Activated CD8-positive, alpha-beta memory T cell treated with anti-CD3 and anti-CD28 coated beads for 24 hours (primary cell): Measurements from ENCODE around the gene LILRB3.
"Not testable (repeated sequence)": the region's sequence is repeated elsewhere in the genome, so short reads cannot be mapped to it uniquely, and the experiment has no call there.

ENCODE experiments used
- DNase-seq: peaks from one replicate; pipeline ENCODE4 v3.0.0-alpha.2; 2020

LILRB3 gene

DNA sequence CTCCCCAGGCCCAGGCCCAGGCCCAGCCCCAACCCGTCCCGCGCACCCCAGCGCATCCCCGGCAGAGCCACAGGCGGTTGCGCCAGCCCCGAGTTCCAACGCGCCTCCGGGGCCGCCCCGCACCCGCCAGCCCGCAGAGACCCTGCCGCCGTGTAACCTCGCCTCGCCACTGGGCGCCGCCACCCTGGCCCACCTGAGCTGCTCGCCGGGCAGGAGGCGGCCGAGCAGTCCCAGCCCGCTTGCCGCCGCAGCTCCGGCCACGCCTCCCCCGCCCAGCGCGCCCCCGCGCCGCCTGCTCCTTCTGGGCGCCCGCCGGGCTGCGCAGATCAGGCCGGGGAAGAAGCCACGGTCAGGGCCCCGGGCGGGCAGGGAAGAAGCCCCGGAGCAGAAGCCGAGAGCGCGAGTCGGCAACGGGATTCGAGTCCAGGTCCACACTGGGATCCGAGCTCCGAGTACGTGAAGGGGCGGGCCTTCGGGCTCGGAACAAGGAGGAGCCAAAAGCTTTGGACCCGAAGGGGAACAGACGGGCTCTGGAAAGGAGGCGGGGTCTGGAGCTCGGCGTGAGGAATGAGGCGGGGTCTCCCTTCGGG, 33.6 kb downstream of the LILRB3 start, which contains the start of gene MBOAT7:
Gene MBOAT7 (minus strand): TSS at position 436 of the 590 bp plus-strand sequence. CDS start 1,072 bp downstream, outside the sequence.
- DNase-seq = no peak

GRCh38 chr19:54188215-54188871, 34.5 kb downstream of the LILRB3 start:
- no peak for DNase-seq

DNA sequence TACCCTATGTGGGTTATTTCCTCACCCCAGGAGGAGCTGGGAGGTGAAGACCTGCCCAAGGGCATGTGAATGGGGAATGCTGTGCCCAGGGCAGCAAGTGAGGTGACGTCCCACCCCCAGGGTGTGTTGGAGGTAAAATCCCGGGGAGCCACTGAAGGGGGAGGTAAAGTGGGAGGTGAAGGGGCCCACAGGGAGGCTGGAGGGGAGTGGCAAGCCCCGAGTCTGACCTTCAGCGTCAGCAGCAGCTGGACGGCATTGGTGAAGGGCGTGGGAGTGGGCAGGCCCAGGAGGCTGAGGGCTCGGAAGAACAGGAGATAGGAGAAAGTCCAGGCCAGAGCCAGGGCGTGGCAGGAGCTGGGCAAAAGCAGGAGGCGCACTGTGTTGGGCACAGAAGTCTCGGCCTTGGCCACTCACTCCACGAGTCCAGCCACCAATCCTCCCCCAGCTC, 35.8 kb downstream of the LILRB3 start:
- no peak for DNase-seq

DNA sequence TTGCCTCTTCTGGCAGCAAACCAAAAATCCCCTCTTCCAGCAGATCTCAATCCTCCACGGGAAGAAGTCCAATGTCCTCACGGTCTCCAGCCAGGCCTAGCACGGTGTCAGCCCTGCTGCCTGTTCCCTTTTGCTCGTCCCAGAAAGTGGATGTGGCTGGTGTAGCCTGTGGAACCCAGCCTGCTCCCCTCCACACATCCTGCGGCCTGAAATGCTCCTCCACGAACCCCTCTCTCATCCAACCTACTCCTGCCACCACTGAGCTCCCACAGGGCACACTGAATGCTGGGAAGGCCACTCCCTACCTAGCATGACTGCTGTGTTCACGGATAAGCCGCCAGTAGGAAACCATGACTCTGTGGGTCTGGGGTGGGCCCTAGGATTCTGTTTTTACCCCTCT, 36.5 kb downstream of the LILRB3 start:
- no peak for DNase-seq

DNA sequence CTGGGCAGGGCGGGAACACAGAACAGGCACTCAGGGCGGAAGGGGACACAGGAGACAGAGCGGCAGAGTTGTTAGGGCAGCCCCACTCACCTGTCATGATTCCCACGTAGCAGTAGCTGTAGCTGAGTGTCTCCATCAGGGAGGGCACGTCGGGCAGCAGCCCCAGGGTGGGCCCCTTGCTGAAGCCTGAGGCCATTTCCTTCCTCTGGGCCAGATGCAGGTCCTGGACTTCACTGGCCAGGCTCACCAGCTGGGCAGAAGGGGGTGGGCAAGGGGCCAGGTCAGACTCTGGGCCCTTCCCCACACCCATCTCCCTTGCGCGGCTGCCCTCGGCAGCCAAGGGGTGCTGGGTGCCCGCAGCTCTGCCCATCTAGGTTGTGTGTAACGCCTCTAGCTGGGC, 39.4 kb downstream of the LILRB3 start:
- DNase-seq = no peak

GRCh38 chr19:54181894-54182293, 40.9 kb downstream of the LILRB3 start:
- not testable (repeated sequence) for DNase-seq

DNA sequence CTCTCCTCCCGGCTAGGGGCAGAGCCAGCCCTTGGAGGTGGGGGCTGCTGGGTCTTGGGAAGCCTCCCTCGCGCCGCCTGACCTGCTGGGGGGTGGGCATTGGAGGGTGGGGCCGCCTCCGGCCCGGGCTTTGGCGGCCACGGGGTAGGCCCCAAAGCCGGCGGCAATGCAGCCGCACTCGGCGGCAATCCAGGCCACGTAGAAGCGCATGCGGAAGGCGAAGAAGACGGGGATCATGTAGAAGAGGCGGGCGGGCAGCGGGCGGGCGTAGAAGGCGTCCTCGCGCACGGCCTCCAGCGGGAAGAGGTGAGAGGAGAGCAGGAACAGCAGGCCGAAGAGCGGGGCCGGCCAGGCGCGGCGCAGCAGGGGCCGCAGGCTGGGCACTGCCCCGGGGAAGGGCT, 42.1 kb downstream of the LILRB3 start:
- no peak for DNase-seq

- DNase-seq = no peak
Observed at GRCh38 chr19:54179921-54180461, 42.8 kb downstream of the LILRB3 start.

- DNase-seq = no peak
Observed at GRCh38 chr19:54179262-54179852, 43.5 kb downstream of the LILRB3 start.

- no peak for DNase-seq
Observed at GRCh38 chr19:54178581-54179261, 44.1 kb downstream of the LILRB3 start.

GRCh38 chr19:54173951-54174834, 48.6 kb downstream of the LILRB3 start:
- no peak for DNase-seq

DNA sequence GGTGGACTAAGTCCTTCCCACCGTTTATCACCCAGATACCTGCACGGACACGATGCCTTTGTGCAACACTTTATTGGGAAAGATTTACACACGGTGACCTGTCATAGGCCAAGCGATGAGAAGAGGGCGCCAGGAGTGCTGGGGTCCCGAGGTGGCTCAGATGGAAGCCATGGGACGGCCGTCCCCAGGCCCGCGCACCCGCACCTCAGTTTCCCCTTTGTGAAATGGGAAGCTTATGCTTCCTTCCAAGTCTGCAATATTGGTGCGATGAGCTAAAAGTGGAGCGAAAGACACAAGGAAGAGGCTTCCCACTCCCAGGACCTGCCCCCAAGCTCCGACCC, 49.5 kb downstream of the LILRB3 start:
- DNase-seq = no peak

DNA sequence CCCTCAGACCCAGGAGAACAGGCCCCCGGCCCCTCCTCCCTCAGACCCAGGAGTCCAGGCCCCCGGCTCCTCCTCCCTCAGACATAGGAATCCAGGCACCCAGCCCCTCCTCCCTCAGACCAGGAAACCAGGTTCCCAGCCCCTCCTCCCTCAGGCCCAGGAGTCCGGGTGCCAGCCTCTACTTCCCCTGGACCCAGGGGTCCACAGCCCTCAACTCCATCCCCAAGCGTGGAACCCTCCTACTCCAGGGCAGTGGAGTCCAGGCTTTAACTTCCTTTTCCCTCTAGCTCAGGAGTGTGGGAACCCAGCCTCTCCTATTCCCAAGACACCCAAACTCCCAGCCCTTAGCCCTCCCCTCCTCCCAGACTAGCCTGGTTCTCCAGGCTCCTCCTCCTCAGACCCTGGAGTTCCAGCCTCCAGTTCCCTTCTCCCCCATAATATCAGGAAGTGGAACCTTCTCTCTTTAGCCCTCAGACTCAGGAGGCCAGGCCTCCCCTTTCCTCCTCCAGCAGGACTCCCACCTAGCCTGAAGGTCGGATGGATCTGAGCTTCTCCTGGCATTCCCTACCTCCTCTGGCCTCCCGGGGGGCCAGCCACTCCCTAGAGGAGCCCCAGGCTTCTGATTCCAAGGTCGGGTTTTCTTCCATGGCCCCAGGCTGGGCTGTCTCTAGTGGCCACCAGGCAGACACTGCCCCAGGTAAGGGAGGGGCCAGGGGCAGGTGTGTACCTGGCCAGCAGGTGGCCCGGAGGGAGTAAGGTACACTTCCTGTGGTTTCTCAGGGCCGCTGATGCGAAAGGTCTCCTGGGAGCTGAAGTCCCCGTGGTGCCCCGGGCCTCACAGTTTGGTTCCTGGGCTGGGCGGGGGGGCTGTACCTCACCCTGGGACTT, 50.1 kb downstream of the LILRB3 start, which contains the start of gene TMC4:
Gene TMC4 (minus strand): TSS at position 690 of the 888 bp plus-strand sequence. CDS start 43 bp downstream, at position 647.
- DNase-seq = no peak

DNA sequence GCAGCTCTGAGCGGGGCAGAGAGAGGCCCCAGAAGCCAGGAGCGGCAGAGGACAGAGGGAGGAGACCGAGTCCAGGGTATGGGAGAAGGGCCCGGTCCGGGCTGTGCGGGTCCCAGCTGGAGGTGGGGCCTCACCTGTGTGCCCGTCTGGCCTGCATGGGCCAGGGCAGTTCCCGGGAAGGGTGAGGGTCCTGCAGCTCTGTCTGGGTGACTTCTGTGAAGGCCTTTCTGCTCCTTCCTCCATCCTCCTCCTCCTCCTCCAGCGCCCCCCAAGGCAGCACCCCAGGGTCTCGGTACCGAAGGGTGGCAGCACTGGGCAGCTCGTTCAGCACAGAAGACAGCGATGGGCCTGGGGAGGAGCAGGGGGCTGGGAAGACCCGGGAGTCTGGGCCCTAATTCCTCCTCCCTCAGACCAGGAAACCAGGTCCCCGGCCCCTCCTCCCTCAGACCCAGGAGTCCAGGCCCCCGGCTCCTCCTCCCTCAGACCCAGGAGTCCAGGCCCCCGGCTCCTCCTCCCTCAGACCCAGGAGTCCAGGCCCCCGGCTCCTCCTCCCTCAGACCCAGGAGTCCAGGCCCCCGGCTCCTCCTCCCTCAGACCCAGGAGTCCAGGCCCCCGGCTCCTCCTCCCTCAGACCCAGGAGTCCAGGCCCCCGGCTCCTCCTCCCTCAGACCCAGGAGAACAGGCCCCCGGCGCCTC, 50.9 kb downstream of the LILRB3 start:
- DNase-seq = not testable (repeated sequence)

DNA sequence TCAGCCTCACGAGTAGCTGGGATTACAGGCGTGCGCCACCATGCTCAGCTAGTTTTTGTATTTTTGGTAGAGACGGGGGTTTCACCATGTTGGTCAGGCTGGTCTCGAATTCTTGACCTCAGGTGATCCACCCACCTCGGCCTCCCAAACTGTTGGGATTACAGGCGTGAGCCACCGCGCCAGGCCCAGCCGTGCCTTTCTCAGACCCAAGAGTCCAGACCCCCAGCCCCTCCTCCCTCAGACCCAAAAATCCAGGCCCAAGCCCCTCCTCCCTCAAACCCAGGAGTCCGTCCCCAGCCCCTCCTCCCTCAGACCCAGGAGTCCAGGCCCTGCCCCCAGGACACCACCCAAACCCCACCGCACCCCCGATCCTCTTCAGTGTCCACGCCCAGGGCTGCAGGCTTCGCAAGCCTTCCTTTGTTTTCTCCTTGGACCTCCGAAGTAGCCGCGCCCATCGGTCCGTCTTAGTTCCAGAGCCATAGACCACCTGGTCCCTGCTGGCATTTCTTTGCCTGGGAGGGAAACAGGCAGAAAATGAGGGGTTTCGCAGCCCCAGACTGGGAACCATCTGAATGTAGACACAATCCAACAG, 53.6 kb downstream of the LILRB3 start:
- DNase-seq = no peak

DNA sequence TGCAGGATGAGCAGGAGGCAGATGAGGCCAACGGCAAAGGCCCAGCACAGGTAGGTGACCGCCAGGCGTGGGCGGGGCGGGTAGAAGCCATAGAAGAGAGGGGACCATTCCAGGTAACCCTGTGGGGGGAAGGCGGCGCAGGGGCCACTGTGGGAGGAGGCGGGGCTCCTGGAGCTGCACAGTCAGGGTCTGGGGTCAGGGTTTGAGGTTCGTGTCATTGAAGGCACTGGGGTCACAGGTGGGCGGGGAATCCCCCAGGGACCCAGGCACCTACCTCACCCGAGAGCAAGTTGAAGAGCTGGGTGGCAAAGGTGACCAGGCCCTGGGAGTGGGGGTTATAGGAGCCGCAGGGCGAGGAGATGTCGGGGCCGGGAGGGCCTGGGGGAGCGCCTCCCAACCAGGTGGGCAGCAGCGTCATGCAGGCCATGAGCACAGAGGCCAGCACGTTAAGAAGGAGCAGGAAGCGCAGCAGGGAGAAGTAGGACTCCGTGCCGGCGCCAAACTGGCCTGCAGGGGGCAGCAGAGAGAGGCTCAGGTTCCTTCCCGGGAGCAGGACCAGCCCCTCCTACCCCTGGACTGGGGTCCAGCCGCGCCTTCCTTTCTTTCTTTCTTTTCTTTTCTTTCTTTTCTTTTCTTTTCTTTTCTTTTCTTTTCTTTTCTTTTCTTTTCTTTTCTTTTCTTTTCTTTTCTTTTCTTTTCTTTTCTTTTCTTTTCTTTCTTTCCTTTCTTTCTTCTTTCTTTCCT, 54.5 kb downstream of the LILRB3 start:
- DNase-seq = peak; percentile 98
